ENCODE measurements around the gene NAA11. TPM values are rescaled to one million over a fixed set of nuclear protein-coding genes. Genes with fewer than 3 reads are reported as not detected.

Gene NAA11
- total RNA-seq, 2 experiments from 2014 or later, result not detected

- ChIA-PET POLR2A (no interaction called here), CTCF (no interaction called here)
- Mint-ChIP-seq H3K36me3 (ENCODE audit: low read depth) (no peaks in the 10 kb centered on the region), H3K27ac (no peak overlapping the region), H3K9me3 (no peaks in the 10 kb centered on the region), H3K4me1 (ENCODE audit: low read depth) (no peaks in the 10 kb centered on the region), H3K27me3 (no peaks in the 10 kb centered on the region), H3K4me3 (no peak overlapping the region)
- no peak for ATAC-seq
- no peak for TF ChIP-seq CTCF (IDR thresholded peaks at IDR 0.05)
- DNase-seq, result no peak
- intact Hi-C loops (cut with micrococcal nuclease), result no loop called here
Observed at GRCh38 chr4:79296768-79297428, 29.0 kb downstream of the NAA11 start.

DNA sequence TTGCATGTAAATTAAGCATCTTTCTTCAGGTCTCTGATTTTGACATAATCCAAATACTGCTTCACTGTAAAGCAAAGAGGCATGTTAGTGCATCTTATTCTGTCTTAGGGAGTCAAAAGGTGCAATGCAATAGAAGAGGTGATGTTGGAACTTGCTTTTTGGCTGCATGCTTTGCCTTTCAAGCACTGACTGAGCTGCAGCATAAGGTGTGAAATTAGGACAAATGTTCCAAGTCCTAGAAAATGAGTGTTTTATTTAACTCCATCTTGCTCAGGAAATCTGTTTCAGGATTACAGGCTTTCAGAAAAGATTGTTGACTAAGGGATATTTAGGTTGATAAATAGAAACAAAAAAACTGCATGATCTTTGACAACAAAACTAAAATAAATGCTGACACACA, 30.8 kb downstream of the NAA11 start:
- H3K9me3 Mint-ChIP-seq, result no peaks in the 10 kb centered on the region
- H3K27me3 Mint-ChIP-seq, result no peaks in the 10 kb centered on the region
- intact Hi-C loops (cut with micrococcal nuclease), result no loop called here
- no peak for ATAC-seq
- POLR2A ChIA-PET, result no interaction called here
- H3K4me3 Mint-ChIP-seq, result no peak overlapping the region
- no peak for DNase-seq
- H3K27ac Mint-ChIP-seq, result no peak overlapping the region
- CTCF ChIA-PET, result no interaction called here
- H3K4me1 Mint-ChIP-seq (ENCODE audit: low read depth), result no peaks in the 10 kb centered on the region
- TF ChIP-seq CTCF (IDR thresholded peaks at IDR 0.05), result no peak
- H3K36me3 Mint-ChIP-seq (ENCODE audit: low read depth), result no peaks in the 10 kb centered on the region

DNA sequence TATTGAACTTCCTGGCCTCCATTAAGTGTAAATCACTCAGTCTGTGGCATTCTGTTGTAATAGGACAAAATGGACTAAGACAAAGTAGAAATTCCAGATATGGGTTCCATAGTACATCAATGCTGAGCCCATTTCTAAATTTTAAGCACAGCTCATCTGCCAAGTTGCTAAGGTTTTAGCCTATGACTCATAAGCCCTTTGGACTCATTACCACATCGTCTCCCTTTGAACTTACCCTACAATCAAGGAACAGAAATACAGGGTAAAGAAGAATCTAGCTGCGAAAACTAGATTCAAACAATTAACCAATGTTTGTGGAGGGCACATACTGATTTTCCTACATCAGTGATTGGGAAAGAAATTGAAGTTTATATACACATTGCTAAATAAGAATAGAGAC, 31.8 kb downstream of the NAA11 start:
- Mint-ChIP-seq H3K4me1 (ENCODE audit: low read depth) (no peaks in the 10 kb centered on the region), H3K27ac (no peak overlapping the region), H3K9me3 (no peaks in the 10 kb centered on the region), H3K4me3 (no peak overlapping the region), H3K36me3 (ENCODE audit: low read depth) (no peaks in the 10 kb centered on the region), H3K27me3 (no peaks in the 10 kb centered on the region)
- POLR2A ChIA-PET, result no interaction called here
- intact Hi-C loops (cut with micrococcal nuclease), result no loop called here
- TF ChIP-seq CTCF (IDR thresholded peaks at IDR 0.05), result no peak
- CTCF ChIA-PET, result no interaction called here
- ATAC-seq (no peak), DNase-seq (no peak)

DNA sequence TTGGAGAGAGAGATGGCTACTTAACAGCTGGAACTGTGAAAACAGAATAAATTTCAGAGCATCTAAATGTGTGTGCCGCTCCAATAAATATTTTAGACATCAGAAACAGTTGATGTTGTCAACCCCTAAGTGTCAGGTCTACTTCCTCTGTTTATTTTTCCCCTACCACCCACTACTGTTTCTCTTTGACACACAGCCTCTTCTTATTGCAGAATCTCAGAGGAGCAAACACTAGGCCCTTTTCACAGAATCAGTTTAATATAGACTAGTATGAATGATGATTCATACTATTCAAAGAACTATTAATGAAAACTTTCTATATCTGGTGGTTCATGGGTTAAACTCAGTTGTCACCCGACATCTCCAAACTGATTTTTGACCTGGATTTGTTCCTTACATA, 33.9 kb downstream of the NAA11 start:
- CTCF ChIA-PET, result no interaction called here
- Mint-ChIP-seq H3K27ac (no peak overlapping the region), H3K9me3 (no peaks in the 10 kb centered on the region), H3K4me1 (ENCODE audit: low read depth) (no peaks in the 10 kb centered on the region), H3K4me3 (no peak overlapping the region), H3K36me3 (ENCODE audit: low read depth) (no peaks in the 10 kb centered on the region), H3K27me3 (no peaks in the 10 kb centered on the region)
- POLR2A ChIA-PET, result no interaction called here
- intact Hi-C loops (cut with micrococcal nuclease), result no loop called here
- TF ChIP-seq CTCF (IDR thresholded peaks at IDR 0.05), result no peak
- no peak for DNase-seq
- no peak for ATAC-seq

GRCh38 chr4:79290376-79290775, 35.5 kb downstream of the NAA11 start:
- ChIA-PET POLR2A (no interaction called here), CTCF (no interaction called here)
- no peak for DNase-seq
- no peak for ATAC-seq
- no peaks in the 10 kb centered on the region for H3K36me3 Mint-ChIP-seq (ENCODE audit: low read depth)
- no peaks in the 10 kb centered on the region for H3K9me3 Mint-ChIP-seq
- intact Hi-C loops (cut with micrococcal nuclease), result no loop called here
- no peaks in the 10 kb centered on the region for H3K4me1 Mint-ChIP-seq (ENCODE audit: low read depth)
- no peak overlapping the region for H3K4me3 Mint-ChIP-seq
- H3K27ac Mint-ChIP-seq, result no peak overlapping the region
- TF ChIP-seq CTCF (IDR thresholded peaks at IDR 0.05), result no peak
- H3K27me3 Mint-ChIP-seq, result no peaks in the 10 kb centered on the region
